ENCODE measurements around the gene RPTOR.

The RPTOR gene

GRCh38 chr17:80822700-80823410, 278.2 kb downstream of the RPTOR start:
- no peak for DNase-seq

- no peak for DNase-seq
These were observed 280.2 kb downstream of the RPTOR start for GRCh38 chr17:80824549-80825470.

DNA sequence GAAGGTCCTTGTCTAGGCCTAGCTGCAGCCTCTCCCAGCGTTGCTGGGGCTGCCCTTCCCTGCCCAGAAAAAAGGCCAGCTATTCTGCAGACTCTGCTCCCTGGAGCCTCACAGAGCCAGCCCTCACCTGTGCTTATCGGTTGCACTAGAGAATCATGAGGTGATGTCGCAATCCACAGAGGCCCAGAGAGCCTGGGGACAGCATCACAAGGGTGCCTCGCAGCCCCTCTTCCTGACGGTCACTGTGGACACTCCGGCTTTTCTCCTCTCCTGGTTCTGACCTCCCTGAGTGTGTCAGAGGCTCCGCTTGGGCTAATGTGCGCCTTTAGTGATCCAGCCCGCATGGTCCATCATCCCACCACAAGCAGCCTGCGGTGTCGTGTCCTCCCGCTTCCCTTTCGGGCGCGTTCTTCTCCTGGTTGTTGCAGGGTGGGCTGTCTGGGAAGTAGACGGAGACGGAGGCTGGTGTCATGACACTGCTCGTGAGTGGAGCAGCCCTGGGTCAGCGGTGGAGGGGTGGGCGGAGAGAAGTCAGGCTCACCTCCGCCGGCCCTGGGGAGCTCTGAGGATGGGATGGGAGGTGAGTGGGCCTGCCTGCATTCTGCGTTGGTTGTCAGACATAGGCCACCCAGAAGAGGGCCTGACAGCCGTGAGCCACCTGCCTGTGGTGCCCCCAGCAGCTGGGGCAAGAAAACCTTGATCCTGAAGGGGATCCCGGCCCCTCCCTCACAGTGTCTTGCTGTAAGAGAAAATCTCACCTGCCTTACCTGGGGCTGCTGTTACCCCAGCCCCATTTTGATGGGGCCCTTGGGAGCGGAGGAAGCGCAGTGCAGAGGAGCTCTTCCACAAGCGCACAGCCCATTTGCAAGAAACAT, 281.1 kb downstream of the RPTOR start:
- DNase-seq: no peak

DNA sequence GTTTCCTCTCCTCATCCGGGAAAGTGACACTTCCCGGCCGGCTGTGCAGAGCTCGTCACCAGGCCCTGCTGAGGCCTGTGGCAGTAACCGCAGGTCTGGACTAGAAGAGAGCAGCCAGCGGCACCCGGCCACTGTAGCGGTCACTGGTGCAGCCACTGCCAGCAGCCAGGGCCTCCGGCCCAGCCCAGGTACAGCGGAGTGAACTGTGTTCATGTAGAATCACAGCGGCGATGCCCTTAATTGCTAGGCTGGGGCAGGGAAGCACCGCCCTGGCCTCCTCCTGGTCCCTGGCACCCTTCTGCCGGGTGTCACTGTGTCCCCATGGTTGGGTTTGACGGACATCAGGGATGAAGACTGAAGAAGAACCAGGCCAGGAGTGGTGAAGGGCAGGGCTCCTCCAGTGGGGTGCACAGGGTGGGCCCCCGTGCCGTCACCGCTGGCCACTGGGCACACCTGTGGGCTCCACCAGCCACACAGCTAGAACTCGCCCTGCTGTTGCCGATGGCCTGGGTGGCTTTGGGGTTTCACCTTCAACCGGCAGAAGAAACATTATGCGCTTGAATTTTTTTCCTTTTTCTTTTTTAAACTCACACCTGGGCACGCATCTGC, 281.8 kb downstream of the RPTOR start:
- no peak for DNase-seq

GRCh38 chr17:80826955-80827645, 282.5 kb downstream of the RPTOR start:
- peak; percentile 82 for DNase-seq

GRCh38 chr17:80827646-80828643, 283.3 kb downstream of the RPTOR start:
- no peak for DNase-seq

GRCh38 chr17:80829166-80829813, 284.7 kb downstream of the RPTOR start:
- no peak for DNase-seq

GRCh38 chr17:80830020-80830780, 285.6 kb downstream of the RPTOR start:
- DNase-seq: no peak

DNA sequence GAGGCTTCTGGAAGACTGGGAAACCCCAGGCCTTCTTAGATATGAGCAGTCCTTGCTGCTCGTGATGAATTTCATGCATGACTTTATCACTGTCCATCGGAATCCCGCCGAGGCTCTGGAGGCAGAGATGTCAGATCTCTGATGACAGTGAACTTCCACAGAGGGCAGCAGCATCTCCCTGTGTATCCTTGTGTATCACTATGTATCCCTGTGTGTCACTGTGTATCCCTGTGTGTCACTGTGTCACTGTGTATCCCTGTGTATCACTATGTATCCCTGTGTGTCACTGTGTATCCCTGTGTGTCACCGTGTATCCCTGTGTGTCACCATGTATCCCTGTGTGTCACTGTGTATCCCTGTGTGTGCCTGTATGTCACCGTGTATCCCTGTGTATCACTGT, 286.9 kb downstream of the RPTOR start:
- no peak for DNase-seq

DNA sequence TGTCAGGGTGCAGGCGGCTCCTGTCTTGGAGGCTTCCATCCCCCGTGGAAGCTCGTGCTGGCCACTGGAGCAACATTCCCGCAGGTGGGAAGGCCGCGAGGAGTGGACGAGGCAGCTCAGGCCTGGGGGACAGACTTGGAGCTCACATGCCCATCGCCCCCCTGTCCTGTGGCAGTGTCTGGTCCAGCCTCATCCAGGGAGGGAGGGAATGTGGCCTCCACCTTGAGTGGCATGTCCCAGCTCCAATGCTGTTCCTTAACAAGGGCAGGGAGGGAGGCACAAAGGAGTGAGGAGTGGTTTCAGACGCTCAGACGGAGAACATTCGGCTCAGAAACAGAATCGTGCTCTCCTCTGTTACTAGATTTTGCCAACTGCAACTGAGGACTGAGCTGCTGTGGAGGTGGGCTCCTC, 287.6 kb downstream of the RPTOR start:
- DNase-seq: no peak

- peak; percentile 99 for DNase-seq
These were observed 288.4 kb downstream of the RPTOR start for GRCh38 chr17:80832888-80833583.

DNA sequence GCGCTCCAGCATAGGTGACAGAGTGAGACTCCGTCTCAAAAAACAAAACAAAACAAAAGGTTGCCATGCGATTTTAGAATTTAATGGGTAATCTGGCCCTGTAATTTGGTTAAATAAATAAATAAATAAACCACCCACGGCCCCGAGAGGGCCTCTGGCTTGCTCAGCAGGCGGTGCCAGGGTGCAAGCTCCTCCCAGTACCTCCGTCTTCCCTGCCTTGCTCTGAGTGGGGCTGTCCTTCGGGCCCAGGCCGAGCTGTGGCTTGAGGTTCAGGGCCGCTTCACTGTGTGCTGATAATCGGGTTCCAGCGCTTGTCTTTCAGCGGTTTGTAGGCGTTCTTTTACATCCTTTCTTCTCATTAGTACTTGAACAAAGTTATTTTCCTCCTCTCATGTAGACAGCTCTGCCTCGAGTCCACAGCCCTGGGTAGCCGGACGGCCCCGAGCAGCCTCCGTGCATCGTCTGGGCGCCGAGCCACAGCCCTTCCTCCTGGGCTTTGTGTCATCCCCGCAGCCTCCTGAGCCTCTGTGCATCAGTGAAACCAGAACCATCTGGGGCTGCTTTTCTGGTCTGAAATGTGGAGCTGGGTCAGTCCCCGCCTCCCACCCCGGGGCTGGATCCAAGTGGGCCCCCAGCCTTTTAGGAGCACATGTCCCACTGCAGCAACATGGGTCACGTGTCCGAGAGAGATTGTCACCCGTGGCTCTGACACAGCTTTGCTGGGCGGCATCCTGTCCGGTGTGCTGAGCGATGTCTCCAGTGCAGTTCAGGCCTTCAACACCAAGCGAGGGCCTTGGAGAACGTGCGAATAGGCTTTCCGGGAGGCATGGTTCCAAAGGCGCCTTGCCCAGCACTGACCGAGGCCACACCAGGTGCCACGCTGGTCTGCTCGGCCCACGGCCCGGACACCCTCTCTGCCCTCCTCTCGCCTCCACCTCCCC, 289.6 kb downstream of the RPTOR start:
- peak; percentile 82 for DNase-seq

DNA sequence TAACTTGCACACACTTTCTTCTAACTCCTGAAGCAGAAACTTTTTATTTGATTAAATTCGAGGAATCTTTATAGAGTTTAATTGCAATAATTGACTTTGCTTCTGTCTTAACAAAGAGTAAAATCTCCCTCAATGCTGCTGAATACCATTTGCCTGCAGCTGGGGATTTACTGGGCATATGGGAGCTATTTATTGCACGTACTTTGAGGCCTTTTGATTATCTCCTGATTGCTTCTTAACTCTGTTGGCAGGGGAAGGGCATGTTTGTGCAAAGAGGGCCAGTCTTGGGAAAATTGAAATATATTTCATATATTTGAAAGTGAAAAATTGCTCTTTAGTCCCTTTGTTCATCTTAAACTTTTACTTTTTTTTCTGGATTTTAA, 290.2 kb downstream of the RPTOR start:
- peak; percentile 30 for DNase-seq

GRCh38 chr17:80835816-80836657, 291.4 kb downstream of the RPTOR start:
- no peak for DNase-seq

- DNase-seq: no peak
These were observed 292.0 kb downstream of the RPTOR start for GRCh38 chr17:80836658-80836965.

DNA sequence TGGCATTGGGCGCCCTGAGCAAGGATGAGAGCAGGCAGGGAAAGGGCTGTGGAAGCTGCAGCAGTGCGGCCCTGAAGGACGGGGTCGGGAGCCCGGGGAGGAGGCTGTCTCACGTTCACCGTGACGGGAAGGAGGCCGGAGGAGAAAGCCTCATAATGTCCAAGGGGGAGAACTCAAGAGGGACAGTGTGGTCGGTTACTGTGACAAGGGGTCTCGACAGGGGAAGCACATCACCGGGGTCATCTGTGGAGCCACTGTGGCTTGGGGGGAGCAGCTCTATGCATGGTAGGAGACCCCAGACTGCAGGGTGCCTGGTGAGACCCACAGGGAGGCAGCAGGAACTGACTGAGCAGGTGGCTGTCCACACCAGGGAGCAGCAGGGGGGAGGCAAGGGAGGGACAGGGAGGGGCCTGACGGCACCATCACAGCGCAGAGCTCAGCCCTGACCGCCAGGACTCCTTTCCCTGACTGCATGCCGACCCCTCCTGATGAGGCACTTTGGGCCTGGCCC, 292.4 kb downstream of the RPTOR start:
- no peak for DNase-seq

- DNase-seq: no peak
These were observed 293.1 kb downstream of the RPTOR start for GRCh38 chr17:80837711-80838110.

Data from NCI-H1694 treated with DMSO at 0.1 percent for 48 hours (cell line).